NCI-H2081 (cell line): ENCODE measurements around the gene SLC44A2.
"Not testable (repeated sequence)": the region's sequence is repeated elsewhere in the genome, so short reads cannot be mapped to it uniquely, and the experiment has no call there.

Experiments
- DNase-seq, 2 experiments: peaks; one replicate each; lab custom pipeline; 2025; lab: John Stamatoyannopoulos, UW

Gene SLC44A2

GRCh38 chr19:10651851-10652250 is 26.5 kb downstream of the SLC44A2 start:
- DNase-seq = no peak

- no peak for DNase-seq
Measured at GRCh38 chr19:10653482-10653731, 28.1 kb downstream of the SLC44A2 start.

GRCh38 chr19:10653732-10654609 is 28.6 kb downstream of the SLC44A2 start, which contains the start of gene ILF3:
TSS of gene ILF3 (plus strand) at chr19:10654346. CDS start at chr19:10670606, 16,260 bp downstream.
- peak; percentile 99 to 100 for DNase-seq

- DNase-seq = peak; percentile 72 to 73
Measured at GRCh38 chr19:10654610-10655456, 29.5 kb downstream of the SLC44A2 start.

GRCh38 chr19:10655457-10656312 is 30.3 kb downstream of the SLC44A2 start:
- DNase-seq = peak; percentile 18 to 64

GRCh38 chr19:10660346-10660745 is 35.0 kb downstream of the SLC44A2 start:
- DNase-seq = no peak

GRCh38 chr19:10661946-10662345 is 36.6 kb downstream of the SLC44A2 start:
- DNase-seq = no peak

GRCh38 chr19:10662384-10663251 is 37.3 kb downstream of the SLC44A2 start:
- DNase-seq = no peak

- not testable (repeated sequence) for DNase-seq
Measured at GRCh38 chr19:10663252-10663563, 37.9 kb downstream of the SLC44A2 start.

- no peak for DNase-seq
Measured at GRCh38 chr19:10667867-10668266, 42.5 kb downstream of the SLC44A2 start.

GRCh38 chr19:10669246-10669645 is 43.9 kb downstream of the SLC44A2 start:
- DNase-seq = no peak

- DNase-seq = no peak
Measured at GRCh38 chr19:10670182-10670581, 44.8 kb downstream of the SLC44A2 start.

- DNase-seq = no peak
Measured at GRCh38 chr19:10670876-10671804, 45.8 kb downstream of the SLC44A2 start.

- not testable (repeated sequence) for DNase-seq
Measured at GRCh38 chr19:10671922-10672321, 46.6 kb downstream of the SLC44A2 start.

- DNase-seq = not testable (repeated sequence)
Measured at GRCh38 chr19:10675214-10675613, 49.9 kb downstream of the SLC44A2 start.

- no peak for DNase-seq
Measured at GRCh38 chr19:10677751-10678150, 52.4 kb downstream of the SLC44A2 start.

GRCh38 chr19:10678813-10679212 is 53.5 kb downstream of the SLC44A2 start:
- no peak for DNase-seq

- DNase-seq = no peak
Measured at GRCh38 chr19:10679743-10680142, 54.4 kb downstream of the SLC44A2 start.

GRCh38 chr19:10680545-10681135 is 55.3 kb downstream of the SLC44A2 start:
- DNase-seq = no peak

- no peak for DNase-seq
Measured at GRCh38 chr19:10681658-10682057, 56.3 kb downstream of the SLC44A2 start.
